GM23338 (cell line): ENCODE data around the gene IFNE. TPM values are rescaled to one million over a fixed set of nuclear protein-coding genes. Genes with fewer than 3 reads are reported as not detected.

Experiments
- ATAC-seq: fragments of 200-7000 bp; cut with Tn5 transposase; 3 replicates; pipeline ENCODE4 v1.9.1; 2020
- DNase-seq: peaks from one replicate; pipeline ENCODE4 v3.0.0-alpha.2; 2015; ENCODE audit warnings: low spot score
- H2AFZ ChIP-seq: fragments of 200-600 bp; sonication (generic); 2 replicates; pipeline ENCODE4 v1.8.0; 2016; ENCODE audit warnings: antibody characterized with exemption, mild to moderate bottlenecking, moderate library complexity
- H3F3A ChIP-seq: fragments of 200-600 bp; sonication (generic); replicated peaks from 2 replicates; pipeline ENCODE4 v1.8.0; 2017; ENCODE audit warnings: antibody characterized with exemption, mixed run types, low read depth
- H3K27ac ChIP-seq: fragments of 200-600 bp; sonication (generic); 2 replicates; pipeline ENCODE4 v1.6.1; 2016; ENCODE audit warnings: low read depth
- H3K27me3 ChIP-seq: fragments of 200-600 bp; sonication (generic); 2 replicates; pipeline ENCODE4 v1.8.0; 2016; ENCODE audit warnings: mild to moderate bottlenecking, mixed run types, moderate library complexity; ENCODE audit not compliant: insufficient read depth
- H3K36me3 ChIP-seq: fragments of 200-600 bp; sonication (generic); 2 replicates; pipeline ENCODE4 v1.8.0; 2016; ENCODE audit warnings: mild to moderate bottlenecking; ENCODE audit not compliant: insufficient read depth
- H3K4me1 ChIP-seq: fragments of 200-600 bp; sonication (generic); 2 replicates; pipeline ENCODE4 v1.8.0; 2016; ENCODE audit warnings: mild to moderate bottlenecking, moderate library complexity; ENCODE audit not compliant: insufficient read depth
- H3K4me2 ChIP-seq: fragments of 200-600 bp; sonication (generic); 2 replicates; pipeline ENCODE4 v1.7.1; 2017; ENCODE audit warnings: mixed run types
- H3K4me3 ChIP-seq: fragments of 200-600 bp; sonication (generic); 2 replicates; pipeline ENCODE4 v1.6.1; 2016; ENCODE audit warnings: mixed run types
- H3K79me2 ChIP-seq: fragments of 200-600 bp; sonication (generic); replicated peaks from 2 replicates; pipeline ENCODE4 v1.8.0; 2017; ENCODE audit warnings: mild to moderate bottlenecking; ENCODE audit not compliant: insufficient read depth
- H3K9me2 ChIP-seq: fragments of 200-600 bp; sonication (generic); 2 replicates; pipeline ENCODE4 v1.8.0; 2017; ENCODE audit not compliant: insufficient read depth
- H4K20me1 ChIP-seq: fragments of 200-600 bp; sonication (generic); replicated peaks from 2 replicates; pipeline ENCODE4 v1.8.0; 2017; ENCODE audit warnings: mild to moderate bottlenecking; ENCODE audit not compliant: insufficient read depth
- H3K27ac Mint-ChIP-seq: 2 replicates; pipeline ENCODE4 v1.8.0; 2020; ENCODE audit warnings: inconsistent platforms, mild to moderate bottlenecking, moderate library complexity, mixed read lengths
- H3K27me3 Mint-ChIP-seq: 3 replicates; pipeline ENCODE4 v1.8.0; 2022; ENCODE audit warnings: low read depth, mild to moderate bottlenecking, moderate library complexity, mixed read lengths, inconsistent platforms; ENCODE audit not compliant: insufficient read depth, poor library complexity
- H3K36me3 Mint-ChIP-seq: 3 replicates; pipeline ENCODE4 v1.8.0; 2021; ENCODE audit warnings: low read depth, mild to moderate bottlenecking, inconsistent platforms, moderate library complexity, mixed read lengths
- H3K4me1 Mint-ChIP-seq: 3 replicates; pipeline ENCODE4 v1.8.0; 2020; ENCODE audit warnings: mild to moderate bottlenecking, inconsistent platforms, mixed read lengths
- H3K4me3 Mint-ChIP-seq: 3 replicates; pipeline ENCODE4 v1.8.0; 2021; ENCODE audit warnings: moderate library complexity, mild to moderate bottlenecking, inconsistent platforms, mixed read lengths
- H3K9me3 Mint-ChIP-seq: 3 replicates; pipeline ENCODE4 v1.8.0; 2020; ENCODE audit warnings: moderate library complexity, mild to moderate bottlenecking, inconsistent platforms, mixed read lengths
- CREB1 ChIP-seq: fragments of 250-450 bp; sonication (Bioruptor Pico); IDR thresholded peaks from 2 replicates; pipeline ENCODE4 v1.5.0; 2020; ENCODE audit warnings: low read depth, mild to moderate bottlenecking, moderate library complexity
- CTCF ChIP-seq, 2 experiments: fragments of 200-600 bp in 1 of 2; sonication (generic) in 1 of 2; conservative IDR thresholded peaks; 2 replicates each; pipeline versions ENCODE4 v1.5.1 to v1.6.1; 2016 to 2017; ENCODE audit warnings: antibody characterized with exemption in 2 of 2, low read depth in 2 of 2, mild to moderate bottlenecking in 2 of 2, moderate library complexity in 1 of 2
- ETS1 ChIP-seq: IDR thresholded peaks from 2 replicates; pipeline ENCODE4 v1.6.1; 2016; ENCODE audit warnings: antibody characterized with exemption
- EZH2phosphoT487 ChIP-seq: fragments of 200-600 bp; sonication (generic); IDR thresholded peaks from one replicate; pipeline ENCODE4 v1.8.1; 2018; ENCODE audit warnings: antibody characterized with exemption; ENCODE audit not compliant: unreplicated experiment
- POLR2AphosphoS5 ChIP-seq: IDR thresholded peaks from 2 replicates; pipeline ENCODE4 v1.6.1; 2016; ENCODE audit warnings: antibody characterized with exemption, low read depth
- STAT1 ChIP-seq: IDR thresholded peaks from one replicate; pipeline ENCODE4 v1.6.1; 2016; ENCODE audit warnings: antibody characterized with exemption; ENCODE audit not compliant: unreplicated experiment
- ZNF114 ChIP-seq: fragments of 250-450 bp; sonication (Bioruptor Pico); IDR thresholded peaks from 2 replicates; pipeline ENCODE4 v1.5.0; 2020; ENCODE audit warnings: mild to moderate bottlenecking, moderate library complexity
- ZNF462 ChIP-seq: fragments of 250-450 bp; sonication (Bioruptor Pico); IDR thresholded peaks from 2 replicates; pipeline ENCODE4 v1.5.0; 2020; ENCODE audit warnings: mild to moderate bottlenecking, moderate library complexity
- polyA plus RNA-seq: library from polyadenylated mRNA; unstranded; fragments of >200 nt; fragmentation: Nextera tagmentation; extraction: Ambion mirVana; gene quantifications from 2 replicates; pipeline ENCODE4 v1.2.1, GENCODE V29; 2016
- total RNA-seq: library from RNA; depleted of rRNA; stranded (reverse); fragments of >200 nt; shearing (Covaris generic); gene quantifications from 2 replicates; pipeline ENCODE4 v1.2.3, GENCODE V29; 2014

The IFNE gene
- total and polyA plus RNA-seq, 2 experiments from 2014 or later, result 0.21 TPM; not detected in 1

GRCh38 chr9:21455320-21455719 is 26.8 kb downstream of the IFNE start:
- H3K36me3 Mint-ChIP-seq, result no peaks in the 10 kb centered on the region
- Histone ChIP-seq H3K79me2 (no peaks in the 10 kb centered on the region), H3K4me1 (peaks cover 10% of the 10 kb centered on the region; the same call in 1 of the 2 replicates), H3K36me3 (no peaks in the 10 kb centered on the region), H3K27me3 (no peaks in the 10 kb centered on the region), H3K4me2 (no peak overlapping the region), H3K9me2 (no peaks in the 10 kb centered on the region), H4K20me1 (no peaks in the 10 kb centered on the region), H2AFZ (no peak overlapping the region), H3K27ac (no peak overlapping the region), H3F3A (no peaks in the 10 kb centered on the region), H3K4me3 (no peak overlapping the region)
- H3K4me1 Mint-ChIP-seq, result peaks cover 8% of the 10 kb centered on the region; the same call in 2 of the 3 replicates
- TF ChIP-seq ZNF114 (CRISPR knock-in tag), result no peak
- no peak for TF ChIP-seq ETS1
- TF ChIP-seq STAT1, result no peak
- peak; percentile 78 to 92 for TF ChIP-seq CTCF (conservative IDR thresholded peaks at IDR 0.05; ENCODE audit: low read depth in 2 of 2)
- TF ChIP-seq POLR2AphosphoS5, result no peak
- no peak for TF ChIP-seq CREB1 (CRISPR knock-in tag)
- TF ChIP-seq ZNF462, result no peak
- TF ChIP-seq EZH2phosphoT487, result no peak
- ATAC-seq (peak; percentile 96), DNase-seq (peak; percentile 74)
- H3K4me3 Mint-ChIP-seq, result no peak overlapping the region
- H3K9me3 Mint-ChIP-seq, result peaks cover 6% of the 10 kb centered on the region; the same call in 2 of the 3 replicates
- peaks cover 3% of the 10 kb centered on the region for H3K27me3 Mint-ChIP-seq
- no peak overlapping the region for H3K27ac Mint-ChIP-seq
